ENCODE data around the gene KLK11.

The KLK11 gene

GRCh38 chr19:50977626-50978025 lies 48.8 kb downstream of the KLK11 start:
- H3K4me3 ChIP-seq (replicated peaks in 1 of 2; ENCODE audit: low read depth in 2 of 2, low read length in 2 of 2): no peak overlapping the region
- no peak for TF ChIP-seq CTCF (IDR thresholded peaks at IDR 0.05; ENCODE audit: low read depth, low read length)
- DNase-seq (ENCODE audit: low read depth in 2 of 2): no peak

GRCh38 chr19:50975766-50976165 lies 50.6 kb downstream of the KLK11 start:
- no peak for TF ChIP-seq CTCF (IDR thresholded peaks at IDR 0.05; ENCODE audit: low read depth, low read length)
- no peak overlapping the region for H3K4me3 ChIP-seq (replicated peaks in 1 of 2; ENCODE audit: low read depth in 2 of 2, low read length in 2 of 2)
- DNase-seq (ENCODE audit: low read depth in 2 of 2): no peak

GRCh38 chr19:50974702-50975556 lies 51.5 kb downstream of the KLK11 start:
- no peak for TF ChIP-seq CTCF (IDR thresholded peaks at IDR 0.05; ENCODE audit: low read depth, low read length)
- no peak for DNase-seq (ENCODE audit: low read depth in 2 of 2)
- H3K4me3 ChIP-seq (replicated peaks in 1 of 2; ENCODE audit: low read depth in 2 of 2, low read length in 2 of 2): no peak overlapping the region

- H3K4me3 ChIP-seq (replicated peaks in 1 of 2; ENCODE audit: low read depth in 2 of 2, low read length in 2 of 2): no peak overlapping the region
- no peak for TF ChIP-seq CTCF (IDR thresholded peaks at IDR 0.05; ENCODE audit: low read depth, low read length)
- no peak for DNase-seq (ENCODE audit: low read depth in 2 of 2)
Measured at GRCh38 chr19:50972795-50973376, 53.5 kb downstream of the KLK11 start.
